ENCODE data around the gene ARHGEF40.

The ARHGEF40 gene

DNA sequence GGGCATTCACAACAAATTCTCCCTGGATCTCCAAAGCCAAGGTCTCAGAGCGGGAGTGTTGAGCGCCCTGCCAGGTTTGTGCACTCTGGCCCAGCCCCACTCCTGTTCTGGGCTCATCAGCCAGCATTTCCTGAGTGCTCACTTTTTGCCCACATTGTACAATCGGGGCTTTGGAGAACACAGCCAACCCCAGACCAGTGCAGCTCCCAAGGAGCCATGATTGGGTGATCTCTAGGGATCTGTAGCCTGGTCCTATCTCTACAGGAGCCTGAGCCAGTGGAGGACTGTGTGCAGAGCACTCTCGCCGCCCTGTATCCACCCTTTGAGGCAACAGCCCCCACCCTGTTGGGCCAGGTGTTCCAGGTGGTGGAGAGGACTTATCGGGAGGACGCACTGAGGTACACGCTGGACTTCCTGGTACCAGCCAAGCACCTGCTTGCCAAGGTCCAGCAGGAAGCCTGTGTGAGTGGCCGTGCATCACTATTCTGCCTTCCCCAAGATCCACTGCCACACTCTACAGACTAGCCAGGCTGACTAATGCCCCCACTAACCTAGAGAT is 2.8 kb downstream of the ARHGEF40 start:
- H3K36me3 ChIP-seq (ENCODE audit: insufficient read depth, low read length): no peaks in the 10 kb centered on the region
- no peaks in the 10 kb centered on the region for H3K79me2 ChIP-seq (ENCODE audit: insufficient read depth, low read length)
- no peaks in the 10 kb centered on the region for H3K9me3 ChIP-seq (ENCODE audit: insufficient read depth, low read depth, low read length)
- no peaks in the 10 kb centered on the region for H3K9me2 ChIP-seq (replicated peaks; ENCODE audit: low read depth, low read length)
- no peaks in the 10 kb centered on the region for H4K20me1 ChIP-seq (ENCODE audit: insufficient read depth, low read length, poor library complexity, severe bottlenecking)
- H3K9ac ChIP-seq (ENCODE audit: low read depth, low read length, poor library complexity, severe bottlenecking): peak overlapping the region; percentile 83
- H2AFZ ChIP-seq (ENCODE audit: low read length): no peak overlapping the region
- no peaks in the 10 kb centered on the region for H3F3A ChIP-seq (ENCODE audit: low read depth)
- peak overlapping the region; percentile 96 for H3K4me2 ChIP-seq (ENCODE audit: low read depth, low read length, poor library complexity, severe bottlenecking)
- TF ChIP-seq, protein P1, sequence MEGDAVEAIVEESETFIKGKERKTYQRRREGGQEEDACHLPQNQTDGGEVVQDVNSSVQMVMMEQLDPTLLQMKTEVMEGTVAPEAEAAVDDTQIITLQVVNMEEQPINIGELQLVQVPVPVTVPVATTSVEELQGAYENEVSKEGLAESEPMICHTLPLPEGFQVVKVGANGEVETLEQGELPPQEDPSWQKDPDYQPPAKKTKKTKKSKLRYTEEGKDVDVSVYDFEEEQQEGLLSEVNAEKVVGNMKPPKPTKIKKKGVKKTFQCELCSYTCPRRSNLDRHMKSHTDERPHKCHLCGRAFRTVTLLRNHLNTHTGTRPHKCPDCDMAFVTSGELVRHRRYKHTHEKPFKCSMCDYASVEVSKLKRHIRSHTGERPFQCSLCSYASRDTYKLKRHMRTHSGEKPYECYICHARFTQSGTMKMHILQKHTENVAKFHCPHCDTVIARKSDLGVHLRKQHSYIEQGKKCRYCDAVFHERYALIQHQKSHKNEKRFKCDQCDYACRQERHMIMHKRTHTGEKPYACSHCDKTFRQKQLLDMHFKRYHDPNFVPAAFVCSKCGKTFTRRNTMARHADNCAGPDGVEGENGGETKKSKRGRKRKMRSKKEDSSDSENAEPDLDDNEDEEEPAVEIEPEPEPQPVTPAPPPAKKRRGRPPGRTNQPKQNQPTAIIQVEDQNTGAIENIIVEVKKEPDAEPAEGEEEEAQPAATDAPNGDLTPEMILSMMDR (conservative IDR thresholded peaks at IDR 0.05; ENCODE audit: low read length): no peak
- no peak for TF ChIP-seq EZH2phosphoT487 (IDR thresholded peaks at IDR 0.05; ENCODE audit: borderline replicate concordance)
- H3K4me1 ChIP-seq (ENCODE audit: insufficient read depth, low read length, poor library complexity, severe bottlenecking): peaks cover 32% of the 10 kb centered on the region
- no peak overlapping the region for H3K4me3 ChIP-seq (ENCODE audit: low read length, poor library complexity, severe bottlenecking)
- H3K27me3 ChIP-seq (ENCODE audit: insufficient read depth, low read length, poor library complexity, severe bottlenecking): no peaks in the 10 kb centered on the region

DNA sequence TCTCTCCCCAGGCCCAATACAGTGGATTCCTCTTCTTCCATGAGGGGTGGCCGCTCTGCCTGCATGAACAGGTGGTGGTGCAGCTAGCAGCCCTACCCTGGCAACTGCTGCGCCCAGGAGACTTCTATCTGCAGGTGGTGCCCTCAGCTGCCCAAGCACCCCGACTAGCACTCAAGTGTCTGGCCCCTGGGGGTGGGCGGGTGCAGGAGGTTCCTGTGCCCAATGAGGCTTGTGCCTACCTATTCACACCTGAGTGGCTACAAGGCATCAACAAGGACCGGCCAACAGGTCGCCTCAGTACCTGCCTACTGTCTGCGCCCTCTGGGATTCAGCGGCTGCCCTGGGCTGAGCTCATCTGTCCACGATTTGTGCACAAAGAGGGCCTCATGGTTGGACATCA is 3.8 kb downstream of the ARHGEF40 start:
- no peaks in the 10 kb centered on the region for H3F3A ChIP-seq (ENCODE audit: low read depth)
- H3K79me2 ChIP-seq (ENCODE audit: insufficient read depth, low read length): no peaks in the 10 kb centered on the region
- no peak overlapping the region for H3K9ac ChIP-seq (ENCODE audit: low read depth, low read length, poor library complexity, severe bottlenecking)
- H3K9me3 ChIP-seq (ENCODE audit: insufficient read depth, low read depth, low read length): no peaks in the 10 kb centered on the region
- no peak for TF ChIP-seq EZH2phosphoT487 (IDR thresholded peaks at IDR 0.05; ENCODE audit: borderline replicate concordance)
- TF ChIP-seq, protein P1 (conservative IDR thresholded peaks at IDR 0.05; ENCODE audit: low read length): no peak
- H3K36me3 ChIP-seq (ENCODE audit: insufficient read depth, low read length): no peaks in the 10 kb centered on the region
- H3K4me3 ChIP-seq (ENCODE audit: low read length, poor library complexity, severe bottlenecking): no peak overlapping the region
- H3K27me3 ChIP-seq (ENCODE audit: insufficient read depth, low read length, poor library complexity, severe bottlenecking): no peaks in the 10 kb centered on the region
- no peaks in the 10 kb centered on the region for H3K9me2 ChIP-seq (replicated peaks; ENCODE audit: low read depth, low read length)
- no peak overlapping the region for H3K4me2 ChIP-seq (ENCODE audit: low read depth, low read length, poor library complexity, severe bottlenecking)
- peaks cover 32% of the 10 kb centered on the region for H3K4me1 ChIP-seq (ENCODE audit: insufficient read depth, low read length, poor library complexity, severe bottlenecking)
- no peak overlapping the region for H2AFZ ChIP-seq (ENCODE audit: low read length)
- no peaks in the 10 kb centered on the region for H4K20me1 ChIP-seq (ENCODE audit: insufficient read depth, low read length, poor library complexity, severe bottlenecking)

GRCh38 chr14:21074398-21075272 is 4.5 kb downstream of the ARHGEF40 start:
- TF ChIP-seq, protein P1 (conservative IDR thresholded peaks at IDR 0.05; ENCODE audit: low read length): no peak
- no peak for TF ChIP-seq EZH2phosphoT487 (IDR thresholded peaks at IDR 0.05; ENCODE audit: borderline replicate concordance)
- Histone ChIP-seq H3K4me3 (ENCODE audit: low read length, poor library complexity, severe bottlenecking) (no peak overlapping the region), H3K9me2 (replicated peaks; ENCODE audit: low read depth, low read length) (no peaks in the 10 kb centered on the region), H3K9me3 (ENCODE audit: insufficient read depth, low read depth, low read length) (no peaks in the 10 kb centered on the region), H3F3A (ENCODE audit: low read depth) (no peaks in the 10 kb centered on the region), H4K20me1 (ENCODE audit: insufficient read depth, low read length, poor library complexity, severe bottlenecking) (no peaks in the 10 kb centered on the region), H3K27me3 (ENCODE audit: insufficient read depth, low read length, poor library complexity, severe bottlenecking) (no peaks in the 10 kb centered on the region), H3K4me2 (ENCODE audit: low read depth, low read length, poor library complexity, severe bottlenecking) (no peak overlapping the region), H3K79me2 (ENCODE audit: insufficient read depth, low read length) (no peaks in the 10 kb centered on the region), H3K4me1 (ENCODE audit: insufficient read depth, low read length, poor library complexity, severe bottlenecking) (peaks cover 25% of the 10 kb centered on the region), H3K9ac (ENCODE audit: low read depth, low read length, poor library complexity, severe bottlenecking) (no peak overlapping the region), H3K36me3 (ENCODE audit: insufficient read depth, low read length) (no peaks in the 10 kb centered on the region), H2AFZ (ENCODE audit: low read length) (no peak overlapping the region)
